NCI-H82 treated with DMSO at 0.1 percent for 48 hours (cell line): ENCODE measurements around the gene FMO2.

Experiments
- DNase-seq: peaks from one replicate; lab custom pipeline; 2025; ENCODE audit not compliant: unreplicated experiment; lab: John Stamatoyannopoulos, UW

The FMO2 gene

GRCh38 chr1:171254859-171255258 is 69.8 kb downstream of the FMO2 start:
- no peak for DNase-seq

GRCh38 chr1:171256940-171257606 is 72.0 kb downstream of the FMO2 start:
- no peak for DNase-seq

- no peak for DNase-seq
Observed at GRCh38 chr1:171257607-171258076, 72.5 kb downstream of the FMO2 start.

- DNase-seq: no peak
Observed at GRCh38 chr1:171258429-171258828, 73.3 kb downstream of the FMO2 start.

- DNase-seq: no peak
Observed at GRCh38 chr1:171258943-171259342, 73.8 kb downstream of the FMO2 start.
